ENCODE measurements around the gene ADAMTS8.

DNA sequence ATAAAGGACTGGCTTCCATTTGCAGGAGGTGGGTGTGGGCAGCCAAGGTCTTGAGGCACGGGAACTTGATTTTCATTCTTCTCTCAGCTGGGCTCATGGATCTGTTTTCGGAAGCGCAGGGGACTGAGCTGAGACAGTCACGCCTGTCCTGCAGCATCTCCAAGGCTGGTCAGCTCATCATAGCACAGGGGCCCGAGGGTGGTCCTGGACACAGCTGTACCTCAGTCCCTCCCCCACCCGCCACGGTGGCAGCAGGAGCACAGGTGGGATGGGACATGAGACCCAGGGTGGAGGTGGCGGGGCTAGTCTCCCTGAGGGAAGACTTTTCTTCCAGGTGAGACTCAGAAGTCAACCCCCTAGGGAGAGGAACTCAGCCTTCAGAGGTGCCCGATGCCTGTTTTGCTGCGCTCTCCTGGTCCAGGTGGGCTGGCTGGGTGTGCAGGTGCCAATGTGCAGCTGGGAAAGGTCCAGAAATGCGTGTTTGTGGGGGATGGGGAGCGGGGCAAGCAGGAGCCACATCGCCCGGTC is 3.7 kb downstream of the ADAMTS8 start:
- TF ChIP-seq, protein P1, sequence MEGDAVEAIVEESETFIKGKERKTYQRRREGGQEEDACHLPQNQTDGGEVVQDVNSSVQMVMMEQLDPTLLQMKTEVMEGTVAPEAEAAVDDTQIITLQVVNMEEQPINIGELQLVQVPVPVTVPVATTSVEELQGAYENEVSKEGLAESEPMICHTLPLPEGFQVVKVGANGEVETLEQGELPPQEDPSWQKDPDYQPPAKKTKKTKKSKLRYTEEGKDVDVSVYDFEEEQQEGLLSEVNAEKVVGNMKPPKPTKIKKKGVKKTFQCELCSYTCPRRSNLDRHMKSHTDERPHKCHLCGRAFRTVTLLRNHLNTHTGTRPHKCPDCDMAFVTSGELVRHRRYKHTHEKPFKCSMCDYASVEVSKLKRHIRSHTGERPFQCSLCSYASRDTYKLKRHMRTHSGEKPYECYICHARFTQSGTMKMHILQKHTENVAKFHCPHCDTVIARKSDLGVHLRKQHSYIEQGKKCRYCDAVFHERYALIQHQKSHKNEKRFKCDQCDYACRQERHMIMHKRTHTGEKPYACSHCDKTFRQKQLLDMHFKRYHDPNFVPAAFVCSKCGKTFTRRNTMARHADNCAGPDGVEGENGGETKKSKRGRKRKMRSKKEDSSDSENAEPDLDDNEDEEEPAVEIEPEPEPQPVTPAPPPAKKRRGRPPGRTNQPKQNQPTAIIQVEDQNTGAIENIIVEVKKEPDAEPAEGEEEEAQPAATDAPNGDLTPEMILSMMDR (IDR thresholded peaks at IDR 0.05 in 8 of 11, conservative IDR thresholded peaks at IDR 0.05 in 3 of 11): no peak
- TF ChIP-seq POLR2A (IDR thresholded peaks at IDR 0.05) (no peak), POLR2AphosphoS5 (IDR thresholded peaks at IDR 0.05) (no peak)

Data from spleen (tissue), 7 donors.